HG03025 (cell line): ENCODE results near the gene ANKFN1.

Source experiments
- ATAC-seq: cut with Tn5 transposase; IDR thresholded peaks from one replicate; pipeline ENCODE4 v1.9.1; 2021; ENCODE audit warnings: mild to moderate bottlenecking, moderate library complexity; ENCODE audit not compliant: unreplicated experiment, low FRiP score

The ANKFN1 gene

DNA sequence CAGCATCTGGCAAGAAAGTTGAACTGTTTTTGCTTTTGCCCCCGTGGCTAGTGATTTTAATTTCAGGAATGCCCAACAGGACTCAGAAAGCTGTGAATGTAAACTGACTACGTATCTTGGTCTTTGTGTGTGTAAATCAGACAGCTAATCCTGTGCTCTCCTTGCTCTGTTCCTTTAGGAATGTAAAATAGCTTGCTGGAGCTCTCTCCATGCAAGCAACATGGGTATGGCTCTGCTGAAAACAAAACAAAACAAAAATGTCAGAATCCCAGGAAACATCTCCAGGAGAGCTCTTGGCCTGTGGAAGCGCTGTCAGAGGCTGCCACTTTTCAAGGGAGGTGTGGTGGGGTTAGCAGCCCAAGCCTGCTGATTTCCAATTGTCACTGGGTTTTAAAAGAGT lies 278.5 kb downstream of the ANKFN1 start:
- ATAC-seq, result no peak

- no peak for ATAC-seq
These were observed 279.2 kb downstream of the ANKFN1 start for GRCh38 chr17:56432443-56432842.

DNA sequence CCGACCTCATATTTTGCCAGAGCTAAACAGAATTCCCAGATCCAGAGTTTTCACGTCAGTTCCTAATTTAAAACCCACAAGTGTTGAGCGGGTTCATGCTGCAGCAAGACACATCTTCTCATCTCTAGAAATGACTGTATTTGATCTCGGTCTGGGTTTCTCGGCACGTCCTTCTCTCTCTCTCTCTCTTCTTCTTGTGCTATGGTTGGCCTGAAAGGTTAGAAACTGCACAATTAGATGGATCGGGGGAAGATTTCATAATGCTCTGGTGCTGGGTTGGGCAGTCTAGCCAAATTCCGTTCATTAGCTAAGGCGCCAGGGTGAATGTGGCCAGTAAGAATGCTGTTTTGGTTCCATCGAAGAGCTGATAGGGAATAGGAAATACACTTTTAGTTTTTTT lies 281.3 kb downstream of the ANKFN1 start:
- ATAC-seq, result no peak

DNA sequence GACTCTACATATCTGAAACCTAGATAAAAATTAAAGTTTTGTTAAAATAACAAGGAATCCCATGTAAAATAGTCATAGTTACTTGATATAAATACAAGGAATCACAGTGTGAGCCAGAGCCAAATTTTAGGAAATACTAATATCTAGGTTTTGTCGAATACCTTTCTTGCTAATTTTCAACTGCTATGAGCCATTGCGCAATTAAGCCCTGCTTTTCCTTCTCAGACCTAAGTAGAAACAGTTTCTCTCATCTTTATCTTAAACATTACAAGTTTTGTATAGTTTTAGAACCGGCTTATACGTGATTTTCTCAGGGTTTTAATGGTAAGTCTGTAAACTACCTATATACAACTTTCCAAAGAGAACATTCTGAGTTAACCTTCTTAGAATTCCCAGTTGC lies 282.9 kb downstream of the ANKFN1 start:
- ATAC-seq, result no peak

DNA sequence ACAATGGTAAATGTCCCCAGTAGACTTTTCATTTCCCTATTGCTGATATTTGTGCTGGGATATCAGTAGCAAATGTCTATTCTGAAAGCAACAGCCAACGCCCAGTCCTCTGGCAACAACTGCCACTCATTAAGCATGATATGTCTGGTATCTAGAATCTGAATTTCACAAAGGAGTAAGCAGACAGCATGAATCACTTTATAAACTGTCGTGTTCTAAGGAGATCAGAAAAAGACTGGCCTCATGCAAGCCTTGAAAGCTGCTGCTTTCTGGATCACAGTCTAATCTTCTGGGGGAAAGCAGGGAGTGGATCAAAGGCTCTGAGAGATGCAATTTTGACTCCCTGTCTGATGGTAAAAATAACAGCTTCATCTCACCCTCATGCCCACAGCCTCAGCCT lies 287.1 kb downstream of the ANKFN1 start:
- ATAC-seq, result no peak

DNA sequence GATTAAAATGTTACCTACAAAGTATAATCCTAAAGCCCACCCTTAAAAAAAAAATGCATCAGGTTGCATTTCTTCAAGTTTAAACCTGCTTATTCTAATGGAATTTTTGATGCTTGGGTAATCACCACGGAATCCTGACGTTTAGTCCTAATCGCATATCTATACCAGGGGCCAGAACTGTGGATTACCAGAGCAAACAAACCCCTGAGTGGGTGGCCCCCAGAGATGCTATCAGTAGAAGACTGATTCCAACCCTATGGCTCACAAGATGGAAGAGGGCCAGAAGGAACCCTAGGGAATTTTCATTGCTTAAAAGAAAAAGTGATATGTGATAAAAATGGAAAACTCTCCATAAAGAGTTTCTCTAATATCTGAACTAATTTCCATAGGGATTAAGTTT lies 288.0 kb downstream of the ANKFN1 start:
- no peak for ATAC-seq

DNA sequence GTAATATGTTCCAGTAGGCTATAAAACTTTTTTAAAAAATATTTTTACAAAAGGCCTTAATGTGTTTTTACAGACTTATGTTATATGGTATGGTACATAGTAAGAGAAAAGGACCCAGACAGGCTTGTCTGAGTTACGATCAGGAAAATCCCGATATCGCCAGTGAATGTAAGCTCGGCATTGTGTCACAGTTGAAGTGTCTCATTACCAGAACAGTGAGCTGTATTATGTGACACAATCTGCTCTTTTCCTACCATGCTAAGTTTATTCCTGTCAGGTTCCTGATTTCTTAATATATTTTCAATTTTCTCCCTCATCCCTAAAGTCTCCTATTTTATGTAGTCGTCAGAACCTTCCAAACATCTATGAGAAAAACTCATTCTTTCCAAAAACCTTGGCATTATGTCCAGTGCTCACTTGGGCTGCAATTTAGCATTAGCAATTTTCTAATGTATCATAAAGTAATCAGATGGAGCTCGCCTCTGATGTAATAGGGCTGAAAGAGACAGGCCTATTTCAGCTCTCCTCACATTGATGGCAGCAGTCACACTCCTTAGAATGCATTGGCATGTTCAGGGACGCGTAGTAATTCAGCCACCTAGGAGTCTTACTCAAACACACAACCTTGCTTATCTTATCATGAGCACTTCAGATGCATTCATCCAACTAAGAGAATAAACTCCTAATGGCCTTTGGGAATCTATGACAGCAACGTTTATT lies 292.6 kb downstream of the ANKFN1 start:
- ATAC-seq, result no peak

DNA sequence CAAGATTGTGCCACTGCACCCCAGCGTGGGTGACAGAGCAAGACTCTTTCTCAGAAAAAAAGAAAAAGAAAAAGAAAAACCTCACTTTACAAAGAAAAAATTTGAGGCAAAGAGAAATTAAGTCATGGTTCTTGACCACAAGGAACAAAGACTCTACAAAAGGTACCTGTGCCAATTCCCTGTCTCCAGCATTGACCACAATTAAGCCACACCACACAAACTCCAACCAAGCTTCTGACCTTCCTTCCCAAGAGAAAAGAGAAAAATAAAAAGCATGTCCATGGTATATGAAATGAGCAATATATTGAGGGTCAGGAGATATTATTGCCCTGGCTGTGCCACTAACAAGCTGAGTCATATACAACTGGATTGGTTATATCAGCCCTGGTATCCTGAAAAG lies 293.9 kb downstream of the ANKFN1 start:
- ATAC-seq, result no peak

DNA sequence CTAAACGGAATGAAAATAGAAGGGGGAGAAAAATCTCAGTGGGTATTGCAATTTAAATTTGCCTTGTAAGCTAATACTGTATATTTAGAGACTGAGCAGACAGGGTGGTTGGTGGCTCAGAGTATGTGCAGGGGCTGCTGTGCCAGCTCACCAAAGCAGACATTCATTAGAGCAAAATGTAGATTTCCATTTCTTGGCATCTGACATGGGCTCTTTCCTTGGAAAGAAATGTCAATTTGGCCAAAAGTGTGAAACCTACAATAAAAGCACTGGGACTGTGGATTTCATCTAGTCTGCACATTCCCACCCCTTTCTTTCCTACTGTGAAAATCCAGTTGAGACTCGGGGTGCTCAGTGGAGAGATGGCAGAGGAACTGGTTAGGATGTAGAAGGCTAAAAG lies 295.1 kb downstream of the ANKFN1 start:
- ATAC-seq, result no peak

GRCh38 chr17:56449176-56449575 lies 295.9 kb downstream of the ANKFN1 start:
- no peak for ATAC-seq

GRCh38 chr17:56451629-56452028 lies 298.4 kb downstream of the ANKFN1 start:
- ATAC-seq, result no peak

DNA sequence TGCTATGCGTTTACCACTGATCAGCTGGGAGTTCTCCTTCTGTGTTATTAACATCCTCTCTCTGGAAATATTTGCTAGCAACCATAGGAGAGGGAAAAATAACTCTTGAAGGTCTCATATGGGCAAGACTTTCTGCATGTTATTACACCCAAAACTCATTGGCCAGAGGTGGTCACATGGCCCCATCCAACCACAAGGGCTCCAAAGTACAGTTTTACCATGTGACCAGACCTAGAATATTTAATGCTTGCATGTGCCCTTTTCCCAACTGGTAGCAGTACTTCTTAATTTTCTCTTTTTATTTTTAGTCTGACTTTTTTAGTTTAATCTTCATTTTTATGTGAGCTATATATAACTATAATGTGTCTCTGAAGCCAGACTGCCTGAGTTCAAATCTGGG lies 299.2 kb downstream of the ANKFN1 start:
- no peak for ATAC-seq

DNA sequence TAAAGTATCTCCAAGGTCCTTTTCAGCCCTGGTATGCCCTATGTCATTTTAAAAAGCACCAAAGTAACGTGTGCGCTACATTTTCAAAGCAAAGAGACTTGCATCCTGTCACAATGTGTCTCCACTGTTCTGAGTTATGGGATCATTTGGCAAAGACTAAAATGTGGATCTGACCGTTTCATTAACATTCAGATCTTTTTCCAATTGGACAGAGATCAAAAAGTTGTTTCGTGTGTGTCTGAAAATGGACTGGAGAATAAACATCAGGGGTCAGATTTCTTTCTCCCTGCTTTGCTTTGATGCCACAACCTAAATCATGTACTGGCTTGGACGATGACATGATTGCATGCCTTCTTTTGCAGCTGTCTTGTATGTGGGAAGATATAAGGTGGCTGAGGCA lies 304.2 kb downstream of the ANKFN1 start:
- ATAC-seq, result no peak

GRCh38 chr17:56465886-56466285 lies 312.6 kb downstream of the ANKFN1 start:
- ATAC-seq, result no peak

DNA sequence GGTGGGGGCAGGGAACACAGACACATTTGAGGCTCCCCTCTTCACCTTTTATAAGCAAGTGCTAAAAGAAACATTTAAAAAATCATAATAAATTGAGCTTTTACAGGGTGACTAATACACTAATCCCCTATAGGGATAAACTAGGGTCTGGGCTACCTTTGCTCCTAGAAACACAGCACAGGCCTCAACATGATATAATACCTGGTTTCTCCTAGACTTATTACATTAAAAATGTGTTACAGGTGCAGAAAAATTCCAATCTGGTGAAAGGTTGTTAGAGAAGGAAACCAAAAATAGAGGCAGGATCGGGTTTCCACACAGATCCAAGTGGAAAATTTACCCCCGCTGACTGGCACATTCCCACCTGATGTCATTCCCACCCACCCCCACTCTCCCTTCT lies 315.6 kb downstream of the ANKFN1 start:
- no peak for ATAC-seq

DNA sequence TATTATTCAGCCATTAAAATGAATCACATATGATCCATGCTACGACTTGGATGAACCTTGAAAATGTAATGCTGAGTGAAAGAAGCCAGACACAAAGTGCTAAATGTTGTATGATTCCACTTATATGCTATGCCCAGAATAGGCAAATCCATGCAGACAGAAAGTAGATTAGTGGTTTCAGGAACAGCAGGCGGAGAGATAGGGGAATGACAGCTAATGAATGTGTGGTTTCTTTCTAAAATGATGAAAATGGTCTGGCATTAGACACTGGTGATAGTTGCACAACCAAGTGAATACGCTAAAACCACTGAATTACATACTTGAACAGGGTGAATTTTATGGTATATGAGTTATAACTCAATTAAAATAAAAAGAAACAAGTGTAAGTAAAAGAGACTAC lies 318.4 kb downstream of the ANKFN1 start:
- ATAC-seq, result no peak

DNA sequence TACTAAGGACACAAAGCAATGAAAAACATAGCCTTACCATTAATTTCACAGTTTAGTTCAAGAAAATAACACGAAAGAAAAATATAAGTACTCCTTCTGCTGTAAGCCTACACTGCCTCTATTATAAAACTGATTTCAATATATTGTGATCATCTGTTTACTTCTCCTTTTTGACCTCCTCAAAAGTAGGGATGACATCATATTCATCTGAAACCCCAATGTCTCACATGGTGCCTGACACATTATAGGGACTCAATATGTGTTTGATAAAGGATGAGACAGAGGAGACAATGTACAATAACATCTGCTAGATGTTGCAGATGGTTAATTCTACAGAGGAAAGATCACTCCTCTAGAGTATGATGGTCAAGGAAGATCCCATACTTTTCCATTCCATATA lies 321.8 kb downstream of the ANKFN1 start:
- ATAC-seq, result no peak

DNA sequence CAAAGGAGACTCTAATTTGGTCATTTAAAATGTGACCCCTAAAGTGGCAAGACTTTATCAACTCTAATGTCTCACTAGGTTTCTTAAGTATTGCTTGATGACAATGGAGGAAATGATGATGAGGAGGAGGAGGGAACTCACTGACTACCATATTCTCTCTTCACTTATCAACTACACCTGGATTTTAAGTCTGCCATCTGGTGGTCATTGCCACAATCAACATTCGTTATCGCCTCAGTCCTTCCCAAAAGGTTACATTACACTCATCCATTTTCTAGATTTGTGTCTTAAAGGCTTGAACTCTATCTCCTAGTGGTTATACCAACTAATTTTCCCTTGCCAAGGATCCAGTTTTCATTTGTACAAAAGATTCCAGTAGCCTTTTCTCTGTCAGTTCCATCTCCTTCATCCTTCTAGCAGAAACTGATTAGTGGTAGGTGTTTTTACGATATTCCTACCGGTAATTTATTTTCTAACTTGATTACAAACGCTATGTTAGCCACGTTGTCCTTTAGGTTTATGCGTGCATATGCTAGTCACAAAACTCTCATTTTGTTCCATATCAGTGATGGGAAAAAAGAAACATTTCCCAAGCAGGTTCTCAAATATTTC lies 325.7 kb downstream of the ANKFN1 start:
- no peak for ATAC-seq

DNA sequence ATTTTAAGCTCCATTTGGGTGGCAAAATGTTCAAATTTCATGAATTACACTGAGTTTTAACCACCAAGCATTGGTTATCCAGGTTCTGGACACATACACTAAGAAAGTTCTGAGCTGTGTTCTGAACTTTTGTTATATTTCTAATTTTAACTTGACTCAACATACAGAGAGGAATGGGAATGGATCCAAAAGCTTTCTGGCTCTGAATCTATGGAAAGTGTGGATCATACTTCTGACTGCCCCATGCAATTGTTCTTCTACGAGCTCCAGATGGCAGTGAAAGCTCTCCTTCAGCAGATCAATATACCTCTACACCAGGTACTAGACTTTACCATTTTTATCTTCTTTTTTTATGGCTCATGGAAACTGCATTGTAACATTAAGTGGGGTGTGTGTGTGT lies 327.2 kb downstream of the ANKFN1 start:
- ATAC-seq, result no peak

GRCh38 chr17:56481659-56482058 lies 328.4 kb downstream of the ANKFN1 start:
- ATAC-seq, result no peak

DNA sequence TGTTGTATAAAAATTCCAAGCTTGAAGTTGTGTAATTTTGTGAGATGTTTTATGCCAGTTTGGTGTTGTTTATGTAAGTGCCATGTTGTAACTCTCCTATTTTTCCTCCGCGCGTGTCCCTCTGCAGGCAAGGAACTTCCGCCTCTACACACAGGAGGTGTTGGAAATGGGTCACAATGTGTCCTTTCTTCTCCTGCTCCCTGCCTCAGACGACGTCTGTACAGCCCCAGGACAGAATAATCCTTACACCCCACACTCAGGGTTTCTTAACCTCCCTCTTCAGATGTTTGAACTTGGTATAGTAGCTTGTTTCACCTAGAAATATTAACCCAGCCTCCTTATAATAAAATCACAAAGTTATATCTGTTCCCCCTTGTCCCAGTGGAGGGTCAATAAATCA lies 329.0 kb downstream of the ANKFN1 start:
- ATAC-seq, result no peak

DNA sequence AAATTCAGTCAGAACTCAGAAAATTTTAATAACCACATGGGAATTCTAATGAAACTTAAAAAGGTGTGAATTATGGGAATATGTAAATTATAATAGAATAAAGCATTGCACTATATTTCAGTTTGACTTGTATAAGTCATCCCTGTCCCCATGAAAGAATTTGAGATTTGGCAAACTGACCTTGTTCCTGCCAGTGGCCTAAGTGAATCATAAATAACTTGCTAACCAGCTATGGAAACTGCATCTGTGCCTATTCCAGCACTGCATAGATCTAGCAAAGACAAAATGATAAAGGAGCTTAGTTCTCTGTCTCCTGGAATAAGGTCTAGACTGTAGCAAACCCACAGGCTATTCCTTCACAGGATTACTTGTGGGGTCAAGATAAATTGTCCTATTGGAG lies 333.5 kb downstream of the ANKFN1 start:
- no peak for ATAC-seq

DNA sequence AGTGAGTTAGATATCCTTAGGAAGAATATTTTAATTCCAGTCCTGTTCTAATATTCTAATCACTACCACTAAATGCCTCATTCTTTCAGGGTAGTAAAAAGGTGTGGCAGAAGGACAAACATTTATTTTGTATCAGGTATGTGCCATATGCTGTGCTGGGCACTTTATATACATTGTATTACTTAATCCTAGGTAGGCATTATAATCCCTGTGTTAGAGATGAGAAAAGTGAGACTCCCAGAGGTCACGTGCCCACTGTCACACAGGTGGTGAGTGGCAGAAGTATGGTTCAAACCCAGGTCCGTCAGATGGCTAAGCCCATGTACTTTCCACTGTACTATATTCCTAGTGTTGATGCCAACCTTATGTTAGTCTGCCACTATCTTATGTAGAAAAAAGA lies 335.5 kb downstream of the ANKFN1 start:
- ATAC-seq, result no peak
